Epithelial cell of proximal tubule (primary cell): ENCODE measurements around the gene SLC35G3. TPM values are rescaled to one million over a fixed set of nuclear protein-coding genes. Genes with fewer than 3 reads are reported as not detected.

Source experiments
- DNase-seq: peaks from one replicate; pipeline ENCODE4 v3.0.0-alpha.2; 2011; ENCODE audit warnings: low read depth
- H3K4me3 ChIP-seq: 2 replicates; pipeline ENCODE4 v1.5.1; 2011; ENCODE audit warnings: low read depth, mild to moderate bottlenecking, low read length
- CTCF ChIP-seq: conservative IDR thresholded peaks from 2 replicates; pipeline ENCODE4 v1.5.1; 2012; ENCODE audit warnings: low read depth, mild to moderate bottlenecking, low read length
- total RNA-seq: library from RNA; depleted of rRNA; stranded (reverse); fragments of >200 nt; gene quantifications from 2 replicates; pipeline ENCODE4 v1.2.3, GENCODE V29; 2015

The SLC35G3 gene
- total RNA-seq, 1 donor from 2014 or later = not detected

- DNase-seq = no peak
- no peak for TF ChIP-seq CTCF
- no peak overlapping the region for H3K4me3 ChIP-seq
These were observed 47.9 kb downstream of the SLC35G3 start for GRCh38 chr17:35146214-35146833.

DNA sequence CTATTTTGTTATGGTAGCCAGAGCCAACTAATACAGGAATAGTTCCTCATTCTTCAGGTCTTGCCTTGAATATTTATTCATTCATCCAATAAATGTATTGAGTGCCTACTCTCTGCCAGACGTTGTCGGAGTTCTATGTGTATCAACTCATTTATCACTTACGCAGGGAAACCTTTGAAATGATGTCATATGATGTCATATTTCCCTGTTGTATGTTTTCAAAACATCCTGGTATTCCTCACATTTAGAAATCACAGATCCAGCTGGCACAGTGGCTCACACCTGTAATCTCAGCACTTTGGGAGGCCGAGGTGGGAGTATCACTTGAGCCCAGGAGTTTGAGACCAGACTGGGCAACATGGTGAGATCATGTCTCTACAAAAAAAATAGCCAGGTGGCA, 49.4 kb downstream of the SLC35G3 start:
- no peak overlapping the region for H3K4me3 ChIP-seq
- no peak for TF ChIP-seq CTCF
- DNase-seq = no peak

Other genes starting within 250 kb of the SLC35G3 start
- 0.36 and 4.4 TPM in 2 replicates for gene CCT6B, start 232.9 kb downstream of the SLC35G3 start, total RNA-seq
- 10.3 and 17.7 TPM in 2 replicates for gene ZNF830, start 232.9 kb downstream of the SLC35G3 start, total RNA-seq
- 36.2 and 40.9 TPM in 2 replicates for gene LIG3, start 213.9 kb downstream of the SLC35G3 start, total RNA-seq
- gene RFFL, start 130.7 kb downstream of the SLC35G3 start, total RNA-seq = 17.7 and 31.5 TPM in 2 replicates
- 14.5 and 17.2 TPM in 2 replicates for gene RAD51D, start 74.5 kb downstream of the SLC35G3 start, total RNA-seq
- not detected in 2 replicates for gene FNDC8, start 72.8 kb downstream of the SLC35G3 start, total RNA-seq
- gene NLE1, start 52.1 kb downstream of the SLC35G3 start, total RNA-seq = 27.0 and 38.8 TPM in 2 replicates
- not detected in 2 replicates for gene UNC45B, start 46.6 kb downstream of the SLC35G3 start, total RNA-seq
- 15.6 and 28.8 TPM in 2 replicates for gene SLFN5, start 48.7 kb upstream of the SLC35G3 start, total RNA-seq
- 2.1 and 2.8 TPM in 2 replicates for gene SLFN11, start 179.2 kb upstream of the SLC35G3 start, total RNA-seq
- gene SLFN12, start 238.1 kb upstream of the SLC35G3 start, total RNA-seq = 13.3 and 13.7 TPM in 2 replicates